Measurements from ENCODE around the gene ZNF496.

ZNF496 gene

DNA sequence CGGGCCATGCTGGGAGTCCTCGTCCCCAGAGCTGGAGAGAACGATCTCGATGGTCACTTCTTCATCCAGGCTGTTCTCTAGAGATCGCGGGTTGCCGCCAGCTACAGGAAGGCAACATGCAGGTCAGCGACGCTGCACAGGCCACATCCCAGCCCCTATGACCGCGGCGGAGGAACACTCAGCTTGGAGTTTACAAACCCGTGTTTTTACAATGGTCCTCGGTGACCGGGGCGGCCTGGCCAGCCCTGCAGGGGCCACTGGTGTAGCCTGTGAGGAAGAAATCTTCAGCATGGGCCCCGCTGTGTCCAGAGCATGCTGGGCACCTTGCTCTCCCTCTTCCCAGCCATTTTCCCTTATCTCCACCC lies 30.5 kb downstream of the ZNF496 start:
- TF ChIP-seq, protein P1, sequence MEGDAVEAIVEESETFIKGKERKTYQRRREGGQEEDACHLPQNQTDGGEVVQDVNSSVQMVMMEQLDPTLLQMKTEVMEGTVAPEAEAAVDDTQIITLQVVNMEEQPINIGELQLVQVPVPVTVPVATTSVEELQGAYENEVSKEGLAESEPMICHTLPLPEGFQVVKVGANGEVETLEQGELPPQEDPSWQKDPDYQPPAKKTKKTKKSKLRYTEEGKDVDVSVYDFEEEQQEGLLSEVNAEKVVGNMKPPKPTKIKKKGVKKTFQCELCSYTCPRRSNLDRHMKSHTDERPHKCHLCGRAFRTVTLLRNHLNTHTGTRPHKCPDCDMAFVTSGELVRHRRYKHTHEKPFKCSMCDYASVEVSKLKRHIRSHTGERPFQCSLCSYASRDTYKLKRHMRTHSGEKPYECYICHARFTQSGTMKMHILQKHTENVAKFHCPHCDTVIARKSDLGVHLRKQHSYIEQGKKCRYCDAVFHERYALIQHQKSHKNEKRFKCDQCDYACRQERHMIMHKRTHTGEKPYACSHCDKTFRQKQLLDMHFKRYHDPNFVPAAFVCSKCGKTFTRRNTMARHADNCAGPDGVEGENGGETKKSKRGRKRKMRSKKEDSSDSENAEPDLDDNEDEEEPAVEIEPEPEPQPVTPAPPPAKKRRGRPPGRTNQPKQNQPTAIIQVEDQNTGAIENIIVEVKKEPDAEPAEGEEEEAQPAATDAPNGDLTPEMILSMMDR (IDR thresholded peaks at IDR 0.05; ENCODE audit: control extremely low read depth, extremely low read depth, low read depth, missing control alignments) = no peak
- ChIA-PET CTCF (interaction anchor here (0.9 kb wide), 1 partner anchor 11 kb away, joined by 3 read pairs; no protein-coding TSS in a partner anchor), POLR2A (no interaction called here)

DNA sequence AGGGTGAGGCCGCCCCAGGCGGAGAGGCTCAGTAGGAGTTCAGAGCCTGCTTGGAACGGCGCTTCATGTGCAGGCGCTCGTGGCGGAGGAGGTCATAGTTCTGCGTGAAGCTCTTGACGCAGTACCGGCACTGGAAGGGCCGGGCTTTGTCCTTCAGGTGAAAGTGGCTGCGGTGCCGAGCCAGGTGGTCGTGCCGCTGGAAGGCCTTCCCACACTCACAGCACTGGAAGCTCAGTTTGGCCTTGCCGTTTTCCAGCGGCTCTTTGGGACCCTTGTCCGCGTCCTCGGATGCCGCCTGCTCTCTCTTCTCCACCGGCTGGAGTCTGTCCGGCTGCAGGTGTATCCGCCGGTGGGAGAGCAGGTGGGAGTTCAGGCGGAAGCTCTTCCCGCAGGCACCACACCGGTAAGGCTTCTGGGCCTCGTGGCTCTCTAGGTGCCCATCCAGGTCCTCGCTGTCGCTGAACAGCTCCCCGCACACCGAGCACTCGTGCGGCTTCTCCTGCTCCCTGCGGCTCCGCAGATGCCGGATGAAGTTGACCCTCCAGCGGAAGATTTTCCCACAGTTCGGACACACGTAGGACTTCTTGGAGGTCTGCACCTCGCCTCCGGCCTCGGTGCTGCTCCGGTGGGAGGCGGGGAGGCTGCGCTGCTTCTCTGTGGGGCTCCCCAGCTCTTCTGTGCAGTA lies 31.0 kb downstream of the ZNF496 start:
- ChIA-PET POLR2A (no interaction called here), CTCF (interaction anchor here (0.9 kb wide), 1 partner anchor 12 kb away, joined by 3 read pairs; no protein-coding TSS in a partner anchor)
- no peak for DNase-seq (ENCODE audit: extremely low spot score)
- TF ChIP-seq, protein P1 (IDR thresholded peaks at IDR 0.05; ENCODE audit: control extremely low read depth, extremely low read depth, low read depth, missing control alignments) = no peak

More for the DNA sequence above, 30.5 kb downstream of the ZNF496 start:
- no peak for DNase-seq (ENCODE audit: extremely low spot score)

DNA sequence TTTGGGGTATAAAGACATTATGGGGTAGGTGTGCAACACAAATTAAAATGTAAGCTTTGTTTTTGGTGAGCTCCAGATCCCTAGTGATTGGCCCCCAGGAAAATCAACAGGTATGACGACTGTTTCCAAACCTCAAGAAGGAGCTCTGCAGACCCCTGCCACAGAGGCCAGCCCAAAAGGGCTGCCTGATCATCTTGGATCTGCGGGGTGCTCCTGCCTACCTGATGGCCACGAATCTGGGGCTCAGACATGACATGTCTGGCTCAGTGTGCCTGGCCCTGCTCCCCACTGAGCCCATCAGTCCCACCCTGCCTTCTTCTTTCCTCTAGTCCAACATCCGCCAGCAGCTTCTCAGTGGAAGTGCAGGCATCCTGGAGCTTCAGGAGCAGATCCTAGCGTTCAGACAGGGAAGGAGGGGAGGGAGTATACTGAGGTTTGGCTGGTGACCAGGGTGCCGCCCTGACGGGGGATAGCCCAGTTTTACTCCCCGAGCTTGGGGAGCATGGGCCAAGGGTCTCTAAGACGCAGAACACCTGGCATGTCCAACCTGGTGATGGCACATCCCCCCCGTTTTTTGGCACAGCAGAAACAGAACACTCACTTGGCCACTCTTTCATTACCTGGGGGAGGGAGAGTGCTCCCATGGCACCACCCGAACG lies 31.8 kb downstream of the ZNF496 start:
- DNase-seq (ENCODE audit: extremely low spot score) = no peak
- POLR2A ChIA-PET = no interaction called here
- CTCF ChIA-PET = no interaction called here
- TF ChIP-seq, protein P1 (IDR thresholded peaks at IDR 0.05; ENCODE audit: control extremely low read depth, extremely low read depth, low read depth, missing control alignments) = no peak

DNA sequence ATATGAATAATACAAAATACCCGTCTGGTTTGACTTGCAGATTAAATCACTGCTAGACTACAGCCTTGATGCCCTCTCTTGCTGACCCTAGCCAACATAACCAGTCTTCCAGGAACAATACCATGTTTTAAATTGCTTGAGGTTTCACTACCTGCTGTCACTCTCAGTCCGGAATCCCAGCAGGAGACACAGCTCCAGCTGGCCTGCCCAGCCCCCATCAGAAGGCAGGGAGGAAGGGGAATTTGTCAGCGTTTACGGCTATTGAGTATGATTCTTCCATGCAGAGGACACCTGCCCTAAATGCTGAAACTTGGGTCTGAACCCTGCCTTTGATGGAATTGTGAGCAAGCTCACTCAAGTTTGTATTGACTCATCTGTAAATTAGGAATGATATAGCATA lies 33.0 kb downstream of the ZNF496 start:
- DNase-seq (ENCODE audit: extremely low spot score) = no peak
- TF ChIP-seq, protein P1 (IDR thresholded peaks at IDR 0.05; ENCODE audit: control extremely low read depth, extremely low read depth, low read depth, missing control alignments) = no peak
- CTCF ChIA-PET = interaction anchor here (0.8 kb wide), 1 partner anchor 9 kb away, joined by 3 read pairs; no protein-coding TSS in a partner anchor
- POLR2A ChIA-PET = no interaction called here

DNA sequence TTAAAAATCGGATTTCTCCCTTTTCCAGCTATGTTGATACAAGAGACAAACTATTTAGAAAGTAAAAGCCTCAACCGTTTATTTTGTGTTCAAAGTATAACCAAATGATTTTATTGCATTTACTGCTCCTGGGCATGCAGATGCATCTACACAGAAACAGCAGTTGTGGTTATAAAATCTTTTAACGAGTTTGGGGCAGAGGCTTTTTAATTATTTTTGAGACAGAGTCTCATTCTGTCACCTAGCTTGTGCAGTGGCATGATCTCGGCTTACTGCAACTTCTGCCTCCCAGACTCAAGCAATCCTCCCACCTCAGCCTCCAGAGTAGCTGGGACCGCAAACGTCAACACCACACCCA lies 33.6 kb downstream of the ZNF496 start:
- DNase-seq (ENCODE audit: extremely low spot score) = no peak
- CTCF ChIA-PET = interaction anchor here (0.8 to 0.9 kb wide), 2 partner anchors 10 to 75 kb away, joined by 3 read pairs; no protein-coding TSS in a partner anchor
- POLR2A ChIA-PET = no interaction called here
- TF ChIP-seq, protein P1 (IDR thresholded peaks at IDR 0.05; ENCODE audit: control extremely low read depth, extremely low read depth, low read depth, missing control alignments) = no peak

DNA sequence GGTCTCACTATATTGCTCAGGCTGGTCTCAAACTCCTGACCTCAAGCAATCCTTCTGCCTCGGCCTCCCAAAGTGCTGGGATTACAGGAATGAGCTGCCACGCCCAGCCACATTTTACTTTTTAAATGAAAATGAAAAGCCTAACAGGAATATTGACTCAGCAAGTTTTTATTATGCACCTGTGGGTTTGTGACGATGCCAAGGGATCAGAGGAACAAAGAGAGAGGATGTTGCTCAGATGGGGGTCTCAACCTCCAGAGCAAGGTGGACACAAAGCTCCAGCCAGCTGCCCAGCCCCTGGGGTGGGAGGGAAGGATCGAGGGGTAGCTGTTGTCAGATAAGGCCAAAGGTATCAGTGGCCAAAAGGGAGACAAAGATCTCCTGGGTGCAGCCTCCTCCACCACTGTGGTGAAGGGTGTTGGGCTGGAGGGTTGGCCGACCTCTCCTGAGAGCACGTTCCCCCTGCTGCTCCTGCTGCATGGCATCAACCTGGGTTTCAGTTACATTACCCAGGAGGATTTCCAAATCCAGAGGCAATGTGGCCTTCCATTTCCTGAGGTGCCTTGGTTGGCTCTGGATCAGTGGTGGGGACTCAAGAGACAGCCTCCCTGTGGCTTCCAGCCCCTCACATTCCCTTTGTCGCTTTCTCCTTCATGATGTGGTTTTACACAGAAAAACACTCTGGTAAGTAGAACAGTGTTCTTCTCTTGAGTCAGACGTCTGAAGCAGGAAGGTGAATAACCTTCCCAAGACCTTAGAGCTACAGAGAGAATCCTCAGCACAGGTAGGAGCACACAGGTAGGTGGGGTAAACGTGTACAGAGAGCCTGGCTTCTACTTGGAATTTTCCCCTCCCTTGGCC lies 34.2 kb downstream of the ZNF496 start:
- CTCF ChIA-PET = interaction anchor here (0.9 kb wide), 1 partner anchor 75 kb away, joined by 3 read pairs; no protein-coding TSS in a partner anchor
- POLR2A ChIA-PET = no interaction called here
- TF ChIP-seq, protein P1 (IDR thresholded peaks at IDR 0.05; ENCODE audit: control extremely low read depth, extremely low read depth, low read depth, missing control alignments) = no peak
- no peak for DNase-seq (ENCODE audit: extremely low spot score)
